Cardiac muscle cell (in vitro differentiated cells and primary cell): ENCODE results near the gene RNF121. TPM values are rescaled to one million over a fixed set of nuclear protein-coding genes. Genes with fewer than 3 reads are reported as not detected.

Experiments
- DNase-seq, 2 donors: peaks; one replicate each; pipeline versions ENCODE4 v3.0.0 to v3.0.0-alpha.2; 2010 to 2017; ENCODE audit warnings: low read depth in 1 of 2, low spot score in 1 of 2
- H3K27ac ChIP-seq: fragments of 200-600 bp; sonication (generic); 2 replicates; pipeline ENCODE4 v1.5.1; 2016
- H3K27me3 ChIP-seq: fragments of 200-600 bp; sonication (generic); 2 replicates; pipeline ENCODE4 v1.6.0; 2016; ENCODE audit warnings: control low read depth
- H3K36me3 ChIP-seq: fragments of 200-600 bp; sonication (generic); 2 replicates; pipeline ENCODE4 v1.5.1; 2016; ENCODE audit warnings: control low read depth
- H3K4me1 ChIP-seq: fragments of 200-600 bp; sonication (generic); 2 replicates; pipeline ENCODE4 v1.8.1; 2017; ENCODE audit warnings: low read depth, mild to moderate bottlenecking, mixed run types
- H3K4me3 ChIP-seq: fragments of 200-600 bp; sonication (generic); 2 replicates; pipeline ENCODE4 v1.5.1; 2016; ENCODE audit warnings: mild to moderate bottlenecking
- H3K9me3 ChIP-seq: fragments of 200-600 bp; sonication (generic); 2 replicates; pipeline ENCODE4 v1.5.1; 2017; ENCODE audit warnings: low read depth, mild to moderate bottlenecking, control low read depth
- CTCF ChIP-seq: IDR thresholded peaks from 2 replicates; pipeline ENCODE4 v1.5.1; 2012; ENCODE audit warnings: low read depth, mild to moderate bottlenecking, low read length
- polyA plus RNA-seq: library from polyadenylated mRNA; unstranded; fragments of >200 nt; fragmentation: Nextera tagmentation; extraction: Ambion mirVana; gene quantifications from 2 replicates; pipeline ENCODE4 v1.2.1, GENCODE V29; 2016
- total RNA-seq: library from RNA; depleted of rRNA; stranded (reverse); fragments of >200 nt; gene quantifications from 2 replicates; pipeline ENCODE4 v1.2.3, GENCODE V29; 2016

Gene RNF121
- total and polyA plus RNA-seq, 2 experiments from 2014 or later, result 16.2 to 27.7 TPM

- no peak for DNase-seq
- H3K4me3 ChIP-seq, result no peak overlapping the region
- peak overlapping the region; percentile 13 for H3K27ac ChIP-seq
- TF ChIP-seq CTCF, result no peak
- no peaks in the 10 kb centered on the region for H3K9me3 ChIP-seq
- peaks cover 82% of the 10 kb centered on the region for H3K36me3 ChIP-seq
- no peaks in the 10 kb centered on the region for H3K4me1 ChIP-seq
- H3K27me3 ChIP-seq, result no peaks in the 10 kb centered on the region
Observed at GRCh38 chr11:72010529-72011233, 81.8 kb downstream of the RNF121 start.

- no peaks in the 10 kb centered on the region for H3K4me1 ChIP-seq
- no peak overlapping the region for H3K4me3 ChIP-seq
- H3K36me3 ChIP-seq, result peaks cover 81% of the 10 kb centered on the region
- H3K27ac ChIP-seq, result no peak overlapping the region
- DNase-seq, result no peak
- no peaks in the 10 kb centered on the region for H3K27me3 ChIP-seq
- H3K9me3 ChIP-seq, result no peaks in the 10 kb centered on the region
- TF ChIP-seq CTCF, result no peak
Observed at GRCh38 chr11:72012091-72012630, 83.3 kb downstream of the RNF121 start.

- Histone ChIP-seq H3K27me3 (no peaks in the 10 kb centered on the region), H3K27ac (no peak overlapping the region), H3K4me1 (no peaks in the 10 kb centered on the region), H3K4me3 (no peak overlapping the region), H3K36me3 (peaks cover 81% of the 10 kb centered on the region), H3K9me3 (no peaks in the 10 kb centered on the region)
- TF ChIP-seq CTCF, result no peak
- DNase-seq, result peak in 1 of 2 donors; percentile 31
Observed at GRCh38 chr11:72012897-72013721, 84.3 kb downstream of the RNF121 start.

- no peaks in the 10 kb centered on the region for H3K27me3 ChIP-seq
- H3K27ac ChIP-seq, result no peak overlapping the region
- no peak for TF ChIP-seq CTCF
- H3K36me3 ChIP-seq, result peaks cover 80% of the 10 kb centered on the region
- H3K4me1 ChIP-seq, result no peaks in the 10 kb centered on the region
- no peak overlapping the region for H3K4me3 ChIP-seq
- DNase-seq, result peak in 1 of 2 donors; percentile 26
- H3K9me3 ChIP-seq, result no peaks in the 10 kb centered on the region
Observed at GRCh38 chr11:72013765-72014711, 85.2 kb downstream of the RNF121 start.

GRCh38 chr11:72014761-72015320 lies 86.0 kb downstream of the RNF121 start:
- Histone ChIP-seq H3K9me3 (no peaks in the 10 kb centered on the region), H3K4me1 (no peaks in the 10 kb centered on the region), H3K27me3 (no peaks in the 10 kb centered on the region), H3K36me3 (peaks cover 86% of the 10 kb centered on the region), H3K27ac (no peak overlapping the region), H3K4me3 (no peak overlapping the region)
- DNase-seq, result no peak
- no peak for TF ChIP-seq CTCF
